ENCODE data around the gene CYP3A5. TPM values are rescaled to one million over a fixed set of nuclear protein-coding genes. Genes with fewer than 3 reads are reported as not detected.
A peak's percentile ranks its signal among the peaks of the same experiment; 100 is the strongest.

Gene CYP3A5
- total and polyA plus RNA-seq, 2 of the 13 experiments (the other 11 are each of a cell fraction or from before 2014, with no cell fraction given) = 5.7 to 9.3 TPM

DNA sequence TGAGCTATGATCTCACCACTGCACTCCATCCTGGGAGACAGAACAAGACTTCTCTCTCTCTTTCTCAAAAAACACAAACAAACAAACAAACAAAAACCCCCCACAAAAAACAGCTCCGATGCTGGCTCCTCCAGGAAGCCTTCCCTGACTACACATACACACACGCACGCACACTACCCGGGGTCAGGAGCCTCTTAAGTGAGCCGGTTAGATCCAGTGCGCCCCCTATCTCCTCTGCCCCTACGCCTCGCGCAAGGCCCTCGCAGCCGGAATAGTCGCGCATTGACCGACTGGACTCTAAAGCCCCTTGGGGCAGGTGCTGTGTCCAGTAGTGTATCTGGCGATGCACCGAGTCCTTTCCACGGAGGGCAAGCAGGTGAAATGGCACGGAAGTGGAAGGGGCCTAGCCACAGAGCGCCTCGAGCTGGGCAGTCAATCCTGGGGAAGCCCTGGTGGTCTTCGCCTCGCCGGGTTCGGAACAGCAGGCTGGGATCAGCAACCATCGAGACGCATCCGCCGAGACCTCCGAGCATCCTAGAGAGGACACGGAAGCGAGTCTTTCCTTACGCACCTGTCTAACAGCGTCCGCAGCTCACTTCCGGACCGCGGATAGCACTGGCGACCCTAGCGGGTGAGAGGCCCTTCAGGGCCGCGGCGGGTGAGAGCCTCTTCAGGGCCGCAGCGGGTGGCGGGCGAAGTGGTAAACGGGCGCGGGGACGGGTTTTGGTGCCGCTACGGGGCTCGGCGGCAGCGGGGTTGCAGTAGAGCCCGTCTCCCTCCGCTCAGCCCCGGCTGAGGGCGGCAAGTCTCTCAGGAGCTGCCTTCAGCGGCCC, 63.2 kb downstream of the CYP3A5 start, which contains the start of gene ZSCAN25 (continued):
- TF ChIP-seq, protein P1, sequence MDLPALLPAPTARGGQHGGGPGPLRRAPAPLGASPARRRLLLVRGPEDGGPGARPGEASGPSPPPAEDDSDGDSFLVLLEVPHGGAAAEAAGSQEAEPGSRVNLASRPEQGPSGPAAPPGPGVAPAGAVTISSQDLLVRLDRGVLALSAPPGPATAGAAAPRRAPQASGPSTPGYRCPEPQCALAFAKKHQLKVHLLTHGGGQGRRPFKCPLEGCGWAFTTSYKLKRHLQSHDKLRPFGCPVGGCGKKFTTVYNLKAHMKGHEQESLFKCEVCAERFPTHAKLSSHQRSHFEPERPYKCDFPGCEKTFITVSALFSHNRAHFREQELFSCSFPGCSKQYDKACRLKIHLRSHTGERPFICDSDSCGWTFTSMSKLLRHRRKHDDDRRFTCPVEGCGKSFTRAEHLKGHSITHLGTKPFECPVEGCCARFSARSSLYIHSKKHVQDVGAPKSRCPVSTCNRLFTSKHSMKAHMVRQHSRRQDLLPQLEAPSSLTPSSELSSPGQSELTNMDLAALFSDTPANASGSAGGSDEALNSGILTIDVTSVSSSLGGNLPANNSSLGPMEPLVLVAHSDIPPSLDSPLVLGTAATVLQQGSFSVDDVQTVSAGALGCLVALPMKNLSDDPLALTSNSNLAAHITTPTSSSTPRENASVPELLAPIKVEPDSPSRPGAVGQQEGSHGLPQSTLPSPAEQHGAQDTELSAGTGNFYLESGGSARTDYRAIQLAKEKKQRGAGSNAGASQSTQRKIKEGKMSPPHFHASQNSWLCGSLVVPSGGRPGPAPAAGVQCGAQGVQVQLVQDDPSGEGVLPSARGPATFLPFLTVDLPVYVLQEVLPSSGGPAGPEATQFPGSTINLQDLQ (CRISPR knock-in tag; IDR thresholded peaks at IDR 0.05) = no peak
- TF ChIP-seq FOSL2 (CRISPR knock-in tag; IDR thresholded peaks at IDR 0.05) = peak; percentile 65
- 0 out of 2 replicates have a peak, but pooled peaks have one; percentile 52 for TF ChIP-seq KLF11 (CRISPR knock-in tag; IDR thresholded peaks at IDR 0.05)
- TF ChIP-seq RFX3 (CRISPR knock-in tag; IDR thresholded peaks at IDR 0.05) = no peak
- peak; percentile 94 for TF ChIP-seq POGZ (CRISPR knock-in tag; IDR thresholded peaks at IDR 0.05)
- TF ChIP-seq CCDC6 (CRISPR knock-in tag; IDR thresholded peaks at IDR 0.05) = peak; percentile 73
- TF ChIP-seq SKI (IDR thresholded peaks at IDR 0.05; ENCODE audit: partially characterized antibody) = no peak
- TF ChIP-seq, protein P2, sequence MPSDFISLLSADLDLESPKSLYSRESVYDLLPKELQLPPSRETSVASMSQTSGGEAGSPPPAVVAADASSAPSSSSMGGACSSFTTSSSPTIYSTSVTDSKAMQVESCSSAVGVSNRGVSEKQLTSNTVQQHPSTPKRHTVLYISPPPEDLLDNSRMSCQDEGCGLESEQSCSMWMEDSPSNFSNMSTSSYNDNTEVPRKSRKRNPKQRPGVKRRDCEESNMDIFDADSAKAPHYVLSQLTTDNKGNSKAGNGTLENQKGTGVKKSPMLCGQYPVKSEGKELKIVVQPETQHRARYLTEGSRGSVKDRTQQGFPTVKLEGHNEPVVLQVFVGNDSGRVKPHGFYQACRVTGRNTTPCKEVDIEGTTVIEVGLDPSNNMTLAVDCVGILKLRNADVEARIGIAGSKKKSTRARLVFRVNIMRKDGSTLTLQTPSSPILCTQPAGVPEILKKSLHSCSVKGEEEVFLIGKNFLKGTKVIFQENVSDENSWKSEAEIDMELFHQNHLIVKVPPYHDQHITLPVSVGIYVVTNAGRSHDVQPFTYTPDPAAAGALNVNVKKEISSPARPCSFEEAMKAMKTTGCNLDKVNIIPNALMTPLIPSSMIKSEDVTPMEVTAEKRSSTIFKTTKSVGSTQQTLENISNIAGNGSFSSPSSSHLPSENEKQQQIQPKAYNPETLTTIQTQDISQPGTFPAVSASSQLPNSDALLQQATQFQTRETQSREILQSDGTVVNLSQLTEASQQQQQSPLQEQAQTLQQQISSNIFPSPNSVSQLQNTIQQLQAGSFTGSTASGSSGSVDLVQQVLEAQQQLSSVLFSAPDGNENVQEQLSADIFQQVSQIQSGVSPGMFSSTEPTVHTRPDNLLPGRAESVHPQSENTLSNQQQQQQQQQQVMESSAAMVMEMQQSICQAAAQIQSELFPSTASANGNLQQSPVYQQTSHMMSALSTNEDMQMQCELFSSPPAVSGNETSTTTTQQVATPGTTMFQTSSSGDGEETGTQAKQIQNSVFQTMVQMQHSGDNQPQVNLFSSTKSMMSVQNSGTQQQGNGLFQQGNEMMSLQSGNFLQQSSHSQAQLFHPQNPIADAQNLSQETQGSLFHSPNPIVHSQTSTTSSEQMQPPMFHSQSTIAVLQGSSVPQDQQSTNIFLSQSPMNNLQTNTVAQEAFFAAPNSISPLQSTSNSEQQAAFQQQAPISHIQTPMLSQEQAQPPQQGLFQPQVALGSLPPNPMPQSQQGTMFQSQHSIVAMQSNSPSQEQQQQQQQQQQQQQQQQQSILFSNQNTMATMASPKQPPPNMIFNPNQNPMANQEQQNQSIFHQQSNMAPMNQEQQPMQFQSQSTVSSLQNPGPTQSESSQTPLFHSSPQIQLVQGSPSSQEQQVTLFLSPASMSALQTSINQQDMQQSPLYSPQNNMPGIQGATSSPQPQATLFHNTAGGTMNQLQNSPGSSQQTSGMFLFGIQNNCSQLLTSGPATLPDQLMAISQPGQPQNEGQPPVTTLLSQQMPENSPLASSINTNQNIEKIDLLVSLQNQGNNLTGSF (CRISPR knock-in tag; IDR thresholded peaks at IDR 0.05) = no peak
- TF ChIP-seq, protein P3, sequence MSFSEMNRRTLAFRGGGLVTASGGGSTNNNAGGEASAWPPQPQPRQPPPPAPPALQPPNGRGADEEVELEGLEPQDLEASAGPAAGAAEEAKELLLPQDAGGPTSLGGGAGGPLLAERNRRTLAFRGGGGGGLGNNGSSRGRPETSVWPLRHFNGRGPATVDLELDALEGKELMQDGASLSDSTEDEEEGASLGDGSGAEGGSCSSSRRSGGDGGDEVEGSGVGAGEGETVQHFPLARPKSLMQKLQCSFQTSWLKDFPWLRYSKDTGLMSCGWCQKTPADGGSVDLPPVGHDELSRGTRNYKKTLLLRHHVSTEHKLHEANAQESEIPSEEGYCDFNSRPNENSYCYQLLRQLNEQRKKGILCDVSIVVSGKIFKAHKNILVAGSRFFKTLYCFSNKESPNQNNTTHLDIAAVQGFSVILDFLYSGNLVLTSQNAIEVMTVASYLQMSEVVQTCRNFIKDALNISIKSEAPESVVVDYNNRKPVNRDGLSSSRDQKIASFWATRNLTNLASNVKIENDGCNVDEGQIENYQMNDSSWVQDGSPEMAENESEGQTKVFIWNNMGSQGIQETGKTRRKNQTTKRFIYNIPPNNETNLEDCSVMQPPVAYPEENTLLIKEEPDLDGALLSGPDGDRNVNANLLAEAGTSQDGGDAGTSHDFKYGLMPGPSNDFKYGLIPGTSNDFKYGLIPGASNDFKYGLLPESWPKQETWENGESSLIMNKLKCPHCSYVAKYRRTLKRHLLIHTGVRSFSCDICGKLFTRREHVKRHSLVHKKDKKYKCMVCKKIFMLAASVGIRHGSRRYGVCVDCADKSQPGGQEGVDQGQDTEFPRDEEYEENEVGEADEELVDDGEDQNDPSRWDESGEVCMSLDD (CRISPR knock-in tag; IDR thresholded peaks at IDR 0.05; ENCODE audit: borderline replicate concordance) = peak; percentile 81
- peak; percentile 95 for TF ChIP-seq IRF2 (CRISPR knock-in tag; IDR thresholded peaks at IDR 0.05)
- peak; percentile 72 for TF ChIP-seq ZNF235 (CRISPR knock-in tag; IDR thresholded peaks at IDR 0.05; ENCODE audit: borderline replicate concordance)
- peak; percentile 69 for TF ChIP-seq STAG1 (CRISPR knock-in tag; IDR thresholded peaks at IDR 0.05)
- TF ChIP-seq ARNTL (CRISPR knock-in tag; IDR thresholded peaks at IDR 0.05) = no peak
- peak; percentile 93 for TF ChIP-seq BRD4 (CRISPR knock-in tag; IDR thresholded peaks at IDR 0.05)
- TF ChIP-seq ZNF101 (CRISPR knock-in tag; IDR thresholded peaks at IDR 0.05; ENCODE audit: borderline replicate concordance, low read depth) = 0 out of 2 replicates have a peak, but pooled peaks have one; percentile 47
- TF ChIP-seq ASH2L (IDR thresholded peaks at IDR 0.05; ENCODE audit: insufficient read length, low read depth, low read length) = peak; percentile 93
- TF ChIP-seq, protein P4, sequence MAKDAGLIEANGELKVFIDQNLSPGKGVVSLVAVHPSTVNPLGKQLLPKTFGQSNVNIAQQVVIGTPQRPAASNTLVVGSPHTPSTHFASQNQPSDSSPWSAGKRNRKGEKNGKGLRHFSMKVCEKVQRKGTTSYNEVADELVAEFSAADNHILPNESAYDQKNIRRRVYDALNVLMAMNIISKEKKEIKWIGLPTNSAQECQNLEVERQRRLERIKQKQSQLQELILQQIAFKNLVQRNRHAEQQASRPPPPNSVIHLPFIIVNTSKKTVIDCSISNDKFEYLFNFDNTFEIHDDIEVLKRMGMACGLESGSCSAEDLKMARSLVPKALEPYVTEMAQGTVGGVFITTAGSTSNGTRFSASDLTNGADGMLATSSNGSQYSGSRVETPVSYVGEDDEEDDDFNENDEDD (CRISPR knock-in tag; IDR thresholded peaks at IDR 0.05; ENCODE audit: borderline replicate concordance) = peak; percentile 52

Measured in HepG2 (cell line).